GM12865 (cell line): ENCODE results near the gene PMEL.

Source experiments
- DNase-seq: peaks from one replicate; pipeline ENCODE4 v3.0.0; 2010; ENCODE audit warnings: low read depth
- H3K4me3 ChIP-seq: 2 replicates; pipeline ENCODE4 v1.5.1; 2011; ENCODE audit warnings: mild to moderate bottlenecking, low read depth, low read length, control low read depth
- CTCF ChIP-seq: IDR thresholded peaks from 2 replicates; pipeline ENCODE4 v1.5.1; 2011; ENCODE audit warnings: low read length, control low read depth, low read depth, inconsistent platforms; ENCODE audit not compliant: insufficient read depth; ENCODE audit errors: missing control alignments

Gene PMEL

GRCh38 chr12:55965941-55966407, at the start of gene PMEL:
Gene PMEL (minus strand): TSS chr12:55966042. CDS start chr12:55966011, 31 bp downstream.
- DNase-seq = no peak
- no peak for TF ChIP-seq CTCF
- peak within 1 kb of the TSS; percentile 81 for H3K4me3 ChIP-seq

- no peak for DNase-seq
- no peak for TF ChIP-seq CTCF
- H3K4me3 ChIP-seq = no peak overlapping the region
Observed at GRCh38 chr12:56014205-56014604, 48.4 kb upstream of the PMEL start.

DNA sequence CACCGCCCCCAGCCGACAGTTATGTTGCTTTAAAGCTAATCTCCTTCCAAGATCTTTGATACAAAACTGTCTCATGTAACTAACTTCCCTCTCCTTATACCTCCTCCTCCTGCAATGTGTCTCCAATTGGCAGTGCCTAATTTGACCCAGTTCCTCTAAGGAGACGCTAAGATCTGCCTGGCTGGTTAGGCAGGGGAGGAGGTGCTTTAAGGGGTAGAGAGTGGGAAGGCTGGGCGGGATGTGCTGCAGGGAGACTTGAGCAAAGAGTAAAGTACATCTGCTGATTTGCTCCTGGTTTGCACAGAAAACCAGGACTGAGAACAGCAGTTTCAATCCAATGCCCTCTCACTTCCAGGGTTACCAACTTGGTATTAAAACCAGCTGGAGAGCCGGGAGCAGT, 47.6 kb upstream of the PMEL start:
- TF ChIP-seq CTCF = no peak
- no peak for DNase-seq
- H3K4me3 ChIP-seq = no peak overlapping the region

DNA sequence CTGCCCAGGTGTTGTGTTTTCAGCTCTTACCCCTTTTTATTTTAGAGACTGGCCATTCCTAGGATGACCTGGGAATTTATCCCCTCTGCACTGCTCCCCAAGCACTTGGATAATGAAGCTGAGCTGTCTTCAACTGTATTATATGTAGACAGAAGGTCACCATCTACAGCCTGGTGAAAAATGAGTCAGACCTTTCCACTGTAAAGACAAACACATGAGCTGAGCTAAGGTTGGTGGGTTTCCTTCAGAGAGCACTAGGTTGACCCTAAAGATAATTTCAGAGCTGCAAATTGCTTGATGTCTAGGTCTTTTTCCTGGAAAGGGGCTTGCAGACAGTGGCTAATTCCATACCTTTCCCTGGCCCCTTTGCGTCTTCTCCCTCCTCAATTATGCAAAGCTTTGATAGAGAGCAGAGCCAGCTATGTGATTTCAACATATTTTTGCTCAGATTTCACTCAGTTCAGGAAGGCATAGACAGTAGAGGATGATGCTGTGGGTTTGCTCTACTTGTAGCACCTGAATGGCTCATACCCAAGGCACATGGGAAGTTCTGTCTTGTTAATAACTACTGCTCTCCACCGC, 45.8 kb upstream of the PMEL start:
- no peak for TF ChIP-seq CTCF
- no peak for DNase-seq
- H3K4me3 ChIP-seq = no peak overlapping the region

- DNase-seq = no peak
- H3K4me3 ChIP-seq = no peak overlapping the region
- no peak for TF ChIP-seq CTCF
Observed at GRCh38 chr12:56010111-56010570, 44.3 kb upstream of the PMEL start.

GRCh38 chr12:56007564-56008559, 42.0 kb upstream of the PMEL start:
- no peak for TF ChIP-seq CTCF
- peak; percentile 56 for DNase-seq
- peak overlapping the region; percentile 71 for H3K4me3 ChIP-seq
